HG03097 (cell line): ENCODE measurements around the gene ELAVL1.
A peak's percentile ranks its signal among the peaks of the same experiment; 100 is the strongest.
"Not testable (repeated sequence)": the region's sequence is repeated elsewhere in the genome, so short reads cannot be mapped to it uniquely, and the experiment has no call there.

ENCODE experiments used
- ATAC-seq: cut with Tn5 transposase; IDR thresholded peaks from one replicate; pipeline ENCODE4 v1.9.1; 2021; ENCODE audit not compliant: unreplicated experiment, low FRiP score

The ELAVL1 gene

GRCh38 chr19:8005534-8006256 is at the start of gene ELAVL1:
ELAVL1 (minus strand) TSS chr19:8005641; CDS start chr19:7991815, 13,826 bp downstream.
- peak; percentile 72 for ATAC-seq

DNA sequence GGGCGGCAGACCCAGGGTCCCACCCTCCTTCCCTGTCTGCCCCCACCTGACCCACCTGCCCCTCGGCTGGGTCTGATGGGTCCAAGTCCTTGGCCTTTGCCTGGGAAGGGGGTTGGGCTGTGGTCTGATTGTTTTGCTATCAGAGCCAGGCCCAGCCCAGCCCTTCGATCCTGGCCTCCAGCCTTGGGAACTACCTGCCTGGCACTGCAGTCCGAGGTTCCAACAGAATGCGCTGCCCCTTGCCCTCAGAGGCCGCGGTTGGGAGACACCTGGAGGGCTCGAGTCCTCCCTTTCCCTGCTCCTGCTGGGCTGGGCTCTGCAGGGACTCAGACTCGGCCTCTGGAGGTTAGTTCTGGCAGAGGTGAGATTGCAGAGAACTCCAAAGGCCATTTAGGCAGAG is 48.7 kb upstream of the ELAVL1 start:
- no peak for ATAC-seq

DNA sequence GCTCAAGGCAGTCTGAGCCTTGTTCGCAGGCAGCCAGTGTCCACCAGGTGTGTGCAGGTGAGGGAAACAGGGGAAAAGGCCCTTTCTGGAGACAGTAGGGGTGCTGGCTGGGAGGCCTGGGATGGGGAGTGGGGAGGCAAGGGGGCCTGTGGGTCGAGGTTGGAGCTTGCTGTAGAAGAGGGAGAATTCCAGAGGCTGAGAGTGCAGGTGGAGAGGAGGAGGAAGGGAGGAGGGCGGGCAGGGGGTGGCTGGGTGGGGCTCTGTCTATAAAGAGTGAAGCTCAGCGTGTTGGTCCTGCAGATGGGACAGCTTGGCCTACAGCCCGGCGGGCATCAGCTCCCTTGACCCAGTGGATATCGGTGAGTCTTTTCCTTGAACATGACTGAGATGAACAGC is 47.0 kb upstream of the ELAVL1 start, which contains the start of gene CCL25:
TSS of gene CCL25 (plus strand) at position 297 of the 396 bp plus-strand sequence. CDS start 290 bp downstream, outside the sequence.
- ATAC-seq: no peak

DNA sequence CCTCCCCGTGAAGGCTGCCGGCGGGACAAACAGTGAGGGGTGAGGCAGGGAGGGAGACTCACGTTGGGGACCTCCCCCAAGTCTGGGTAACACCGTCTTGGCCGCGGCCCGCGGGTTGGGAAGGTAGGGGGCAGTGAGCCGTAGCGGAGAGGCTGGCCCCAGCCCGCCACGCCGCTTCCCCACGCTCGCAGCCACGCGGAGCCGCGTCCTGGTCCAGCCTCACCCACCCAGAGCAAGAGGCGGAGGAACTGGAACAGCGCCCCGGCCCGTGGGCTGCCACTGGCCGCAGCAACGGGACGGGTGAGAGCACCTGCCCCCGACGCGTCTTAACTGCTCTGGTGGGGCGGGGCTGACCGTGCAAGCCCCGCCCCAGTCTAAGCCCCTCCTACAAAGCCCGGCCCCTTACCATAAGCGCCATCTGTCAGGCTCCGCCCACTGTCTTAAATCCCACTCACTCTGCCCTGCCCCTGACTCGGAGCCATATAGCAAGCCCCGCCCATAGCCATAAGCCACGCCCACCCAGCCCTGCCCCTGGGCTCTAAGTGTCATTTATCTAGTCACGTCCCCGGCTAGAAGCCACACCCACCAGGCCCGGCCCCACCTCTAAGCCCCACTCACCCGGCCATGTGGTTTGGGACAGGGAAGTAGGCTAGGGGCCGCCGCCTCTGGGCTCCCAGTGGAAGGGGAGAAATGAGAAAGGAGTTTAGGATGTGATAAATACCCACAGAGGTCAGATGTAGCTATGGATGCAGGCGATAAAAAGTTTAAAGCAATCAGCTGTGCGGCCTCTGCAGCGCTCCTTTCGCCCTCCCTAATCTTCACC is 45.0 kb upstream of the ELAVL1 start:
- peak; percentile 80 for ATAC-seq

GRCh38 chr19:8046569-8047165 is 41.2 kb upstream of the ELAVL1 start:
- no peak for ATAC-seq

GRCh38 chr19:8045872-8046568 is 40.6 kb upstream of the ELAVL1 start:
- no peak for ATAC-seq

DNA sequence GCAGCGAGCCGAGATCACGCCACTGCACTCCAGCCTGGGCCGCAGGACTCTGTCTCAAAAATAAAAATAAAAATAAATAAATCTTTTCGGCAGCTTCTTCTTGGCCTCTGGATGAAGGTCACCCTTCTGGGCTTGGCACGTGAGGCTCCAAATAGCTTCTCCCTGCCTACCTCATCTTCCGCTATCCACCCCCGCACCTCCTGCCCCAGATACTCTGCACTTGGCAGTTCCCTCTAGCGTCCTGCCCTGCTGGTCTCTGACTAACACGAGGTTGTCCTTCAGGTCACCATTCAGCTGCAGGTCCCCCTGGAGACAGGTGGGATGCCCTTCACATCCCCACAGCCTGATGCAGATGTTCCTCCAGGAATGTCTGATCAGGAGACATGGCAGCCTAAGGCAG is 38.6 kb upstream of the ELAVL1 start:
- ATAC-seq: no peak

GRCh38 chr19:8042900-8043299 is 37.5 kb upstream of the ELAVL1 start:
- no peak for ATAC-seq

GRCh38 chr19:8041531-8041931 is 36.1 kb upstream of the ELAVL1 start:
- ATAC-seq: no peak

DNA sequence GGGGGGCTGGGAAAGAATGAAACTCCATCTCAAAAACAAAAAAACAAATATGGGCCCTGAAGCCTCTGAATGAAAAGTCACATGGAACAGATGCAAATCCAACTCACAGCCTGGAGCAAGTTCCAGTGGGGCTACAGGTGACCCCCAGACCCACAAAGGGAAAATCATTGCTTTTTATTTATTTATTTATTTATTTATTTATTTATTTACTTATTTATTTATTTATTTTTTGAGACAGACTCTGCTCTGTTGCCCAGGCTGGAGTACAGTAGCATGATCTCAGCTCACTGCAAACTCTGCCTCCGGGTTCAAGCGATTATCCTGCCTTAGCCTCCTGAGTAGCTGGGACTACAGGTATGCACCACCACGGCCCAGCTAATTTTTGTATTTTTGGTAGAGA is 33.8 kb upstream of the ELAVL1 start:
- ATAC-seq: no peak

DNA sequence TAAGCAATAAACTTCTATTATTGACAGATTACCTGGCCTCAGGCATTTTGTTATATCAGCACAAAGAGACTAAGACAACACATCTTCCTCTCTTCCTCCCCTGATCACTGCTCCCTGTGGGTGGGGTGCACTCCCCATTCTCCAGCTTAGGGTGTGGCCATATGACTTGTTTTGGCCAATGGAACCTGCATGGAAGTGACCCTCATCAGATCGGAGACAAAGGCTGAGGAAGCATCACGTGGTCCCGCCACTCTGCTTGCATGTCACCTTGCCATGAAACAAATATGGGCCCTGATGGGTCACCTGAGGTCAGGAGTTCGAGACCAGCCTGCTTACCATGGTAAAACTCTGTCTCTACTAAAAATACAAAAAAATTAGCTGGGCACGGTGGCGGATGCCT is 33.4 kb upstream of the ELAVL1 start:
- ATAC-seq: no peak

GRCh38 chr19:8036434-8037099 is 31.1 kb upstream of the ELAVL1 start:
- ATAC-seq: no peak

- no peak for ATAC-seq
Measured at GRCh38 chr19:8034178-8034525, 28.7 kb upstream of the ELAVL1 start.

- not testable (repeated sequence) for ATAC-seq
Measured at GRCh38 chr19:8033287-8034177, 28.1 kb upstream of the ELAVL1 start.

GRCh38 chr19:8030960-8031359 is 25.5 kb upstream of the ELAVL1 start:
- no peak for ATAC-seq

DNA sequence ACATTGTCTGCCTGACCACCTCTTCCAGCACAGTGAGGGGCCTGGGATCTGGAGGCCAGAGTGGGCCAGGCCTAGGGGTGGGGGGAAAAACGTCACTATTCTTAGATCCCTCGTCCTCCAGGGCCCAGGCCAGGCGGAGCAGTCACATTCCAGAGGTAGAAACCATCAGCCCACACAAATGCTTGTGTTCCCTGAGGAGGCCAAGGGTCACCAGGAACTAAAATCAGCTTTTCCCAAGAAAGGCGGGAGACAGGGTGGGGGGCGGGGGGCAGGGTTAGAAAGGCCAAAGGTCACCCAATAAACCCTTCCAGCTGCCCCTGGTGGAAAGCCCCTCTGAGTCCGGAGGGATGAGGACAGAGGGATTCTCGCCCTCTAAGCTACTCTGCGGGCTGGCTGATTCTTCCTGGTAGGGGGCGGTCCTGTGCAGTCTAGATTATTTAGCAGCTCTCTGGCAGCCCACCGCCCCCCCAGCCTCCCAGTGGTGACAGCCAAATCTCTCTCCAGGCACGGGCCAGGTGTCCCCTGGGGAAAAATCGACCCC is 23.6 kb upstream of the ELAVL1 start:
- ATAC-seq: no peak

DNA sequence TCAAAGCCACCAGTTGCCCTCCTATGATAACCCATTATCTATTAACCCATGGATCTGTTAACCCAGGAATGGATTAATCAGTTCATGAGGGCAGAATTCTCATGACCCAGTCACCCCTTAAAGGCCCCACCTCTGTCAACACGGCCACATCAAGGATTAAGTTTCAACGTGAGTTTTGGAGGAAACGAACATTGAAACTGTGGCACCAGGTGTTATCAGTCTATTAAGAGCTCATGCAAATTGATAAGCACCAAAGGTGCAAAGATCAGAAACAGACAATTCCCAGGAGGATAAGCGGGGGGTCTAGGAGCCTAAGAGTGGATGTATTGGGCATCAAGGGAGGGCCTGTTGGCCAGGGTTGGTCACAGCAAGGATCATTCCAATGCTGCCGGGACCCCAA is 19.9 kb upstream of the ELAVL1 start:
- ATAC-seq: no peak

DNA sequence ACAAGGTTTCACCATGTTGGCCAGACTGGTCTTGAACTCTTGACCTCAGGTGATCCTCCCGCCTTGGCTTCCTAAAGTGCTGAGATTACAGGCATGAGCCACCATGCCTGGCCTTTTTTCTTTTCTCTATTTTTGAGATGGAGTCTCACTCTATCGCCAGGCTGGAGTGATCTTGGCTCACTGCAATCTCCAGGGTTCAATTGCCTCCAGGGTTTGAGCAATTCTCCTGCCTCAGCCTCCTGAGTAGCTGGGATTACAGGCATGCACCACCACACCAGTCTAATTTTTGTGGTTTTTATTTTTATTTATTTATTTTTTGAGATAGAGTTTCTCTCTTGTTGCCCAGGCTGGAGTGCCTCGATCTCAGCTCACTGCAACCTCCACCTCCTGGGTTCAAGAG is 18.8 kb upstream of the ELAVL1 start:
- not testable (repeated sequence) for ATAC-seq

DNA sequence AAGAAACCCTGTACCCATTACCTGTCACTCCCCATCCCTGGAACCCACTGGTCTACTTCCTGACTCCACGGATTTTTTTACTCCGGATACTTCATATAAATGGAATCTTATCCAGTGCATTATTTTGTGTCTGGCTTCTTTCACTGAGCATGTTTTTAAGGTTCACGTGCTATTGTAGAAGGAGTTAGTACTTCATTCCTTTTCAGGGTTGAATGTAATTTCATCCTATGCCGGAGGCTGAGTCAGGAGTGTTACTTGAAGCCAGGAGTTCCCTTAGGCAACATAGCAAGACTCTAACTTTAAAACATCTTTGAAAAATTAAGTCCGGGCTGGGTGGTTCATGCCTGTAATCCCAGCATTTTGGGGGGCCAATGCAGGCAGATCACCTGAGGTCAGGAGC is 17.9 kb upstream of the ELAVL1 start:
- no peak for ATAC-seq
